GM19324 (cell line): ENCODE results near the gene STX4.
"Not testable (repeated sequence)": the region's sequence is repeated elsewhere in the genome, so short reads cannot be mapped to it uniquely, and the experiment has no call there.

Experiments used
- ATAC-seq: cut with Tn5 transposase; IDR thresholded peaks from one replicate; pipeline ENCODE4 v1.9.1; 2021; ENCODE audit warnings: mild to moderate bottlenecking, moderate library complexity; ENCODE audit not compliant: unreplicated experiment, low FRiP score

Gene STX4

GRCh38 chr16:30997725-30998711 lies 35.3 kb upstream of the STX4 start:
- ATAC-seq: no peak

DNA sequence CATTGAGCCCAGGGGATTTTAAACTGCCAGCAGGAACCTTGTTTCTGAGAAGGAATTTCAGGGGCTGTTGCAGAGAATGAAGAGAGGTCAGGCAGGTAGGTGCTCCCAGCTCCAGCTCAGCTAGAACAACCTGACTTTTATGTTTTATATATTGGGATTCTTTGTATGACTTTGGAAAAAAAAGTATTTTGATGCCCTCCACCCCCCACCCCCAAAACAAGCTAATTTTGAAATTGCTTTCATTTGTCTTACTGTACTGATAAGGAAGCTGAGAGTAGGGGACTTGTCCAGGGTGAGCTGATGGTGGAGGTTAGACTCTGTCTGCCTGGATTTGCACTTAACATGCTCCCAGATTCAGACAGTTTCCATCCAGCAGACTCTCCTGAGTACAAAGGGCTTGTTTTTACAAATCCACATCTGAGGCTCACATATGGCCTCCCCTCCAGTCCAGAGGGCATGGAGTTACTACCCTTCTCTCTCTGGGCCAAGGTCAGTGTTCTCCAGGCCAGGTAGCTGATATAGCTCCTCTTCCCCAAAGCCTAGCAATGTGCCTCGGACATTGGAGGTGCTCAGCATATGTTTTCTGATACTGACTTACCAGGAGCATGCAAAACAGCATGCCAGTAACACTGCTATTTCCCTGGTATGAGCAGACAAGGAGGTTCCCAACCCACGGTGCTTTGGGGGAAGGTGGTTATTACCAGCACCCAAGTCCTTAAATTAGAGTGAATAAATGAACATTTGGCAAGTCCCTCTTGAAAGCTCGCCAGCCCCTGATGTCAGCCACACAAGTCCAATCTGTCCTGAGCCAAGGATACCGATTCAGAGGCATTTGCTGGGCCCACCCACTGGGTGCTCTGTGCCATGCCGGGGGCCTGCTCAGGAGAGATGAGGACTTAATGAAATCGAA lies 34.3 kb upstream of the STX4 start:
- no peak for ATAC-seq

DNA sequence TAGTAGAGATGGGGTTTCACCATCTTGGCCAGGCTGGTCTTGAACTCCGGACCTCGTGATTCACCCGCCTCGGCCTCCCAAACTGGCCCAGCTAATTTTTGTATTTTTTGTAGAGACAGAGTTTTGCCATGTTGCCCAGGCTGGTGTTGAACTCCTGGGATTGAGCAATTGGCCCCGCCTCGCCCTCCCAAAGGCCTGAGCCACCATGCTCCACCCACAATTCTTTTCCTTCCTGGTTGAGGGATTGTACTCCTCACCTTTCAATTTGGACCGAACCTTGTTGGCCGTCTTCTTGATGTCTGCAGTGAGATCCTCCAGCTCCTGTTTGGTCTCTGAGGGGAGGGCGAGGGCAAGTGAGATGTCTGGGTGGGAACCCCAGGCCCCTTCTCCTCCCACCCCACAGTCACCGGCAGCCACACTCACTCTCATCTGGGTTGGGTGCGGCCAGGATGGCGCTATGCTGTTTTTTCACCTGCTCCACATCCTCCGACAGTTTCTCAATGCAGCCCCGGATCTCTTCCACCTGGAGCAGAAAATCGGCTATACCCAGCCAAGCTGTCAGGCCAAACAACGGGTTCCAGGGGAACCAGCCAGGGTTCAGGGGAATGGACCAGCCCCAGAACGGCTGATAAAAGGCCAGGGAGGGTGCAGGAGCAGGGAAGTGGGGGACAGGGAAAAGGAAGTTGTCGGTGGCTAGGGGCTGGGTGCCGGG lies 32.5 kb upstream of the STX4 start:
- ATAC-seq: no peak

- ATAC-seq: no peak
Observed at GRCh38 chr16:31001507-31002249, 31.7 kb upstream of the STX4 start.

- no peak for ATAC-seq
Observed at GRCh38 chr16:31002250-31002700, 31.1 kb upstream of the STX4 start.

DNA sequence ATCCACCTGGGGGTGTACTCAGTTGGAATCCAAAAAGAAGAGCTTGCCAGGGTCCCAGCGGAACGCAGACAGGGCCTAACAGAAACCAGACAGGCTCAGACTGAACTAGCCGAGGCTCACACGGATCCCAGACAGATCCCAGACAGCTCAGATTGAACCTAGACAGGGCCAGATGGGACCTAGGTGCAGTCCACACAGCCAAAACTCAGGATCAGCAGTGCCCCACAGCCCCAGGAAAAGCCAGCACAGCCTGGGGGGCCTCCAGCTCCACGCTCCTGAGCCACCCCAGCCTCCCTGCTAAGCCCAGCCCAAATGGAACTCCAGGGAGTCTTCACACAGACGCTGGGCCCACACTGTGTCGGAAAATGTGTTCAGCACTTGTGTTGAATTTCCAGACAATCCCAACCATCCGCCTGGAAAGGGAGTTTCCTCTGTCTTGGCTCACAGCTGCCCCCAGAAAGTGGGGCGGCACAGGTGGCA lies 30.5 kb upstream of the STX4 start:
- no peak for ATAC-seq

- no peak for ATAC-seq
Observed at GRCh38 chr16:31003744-31004143, 29.6 kb upstream of the STX4 start.

DNA sequence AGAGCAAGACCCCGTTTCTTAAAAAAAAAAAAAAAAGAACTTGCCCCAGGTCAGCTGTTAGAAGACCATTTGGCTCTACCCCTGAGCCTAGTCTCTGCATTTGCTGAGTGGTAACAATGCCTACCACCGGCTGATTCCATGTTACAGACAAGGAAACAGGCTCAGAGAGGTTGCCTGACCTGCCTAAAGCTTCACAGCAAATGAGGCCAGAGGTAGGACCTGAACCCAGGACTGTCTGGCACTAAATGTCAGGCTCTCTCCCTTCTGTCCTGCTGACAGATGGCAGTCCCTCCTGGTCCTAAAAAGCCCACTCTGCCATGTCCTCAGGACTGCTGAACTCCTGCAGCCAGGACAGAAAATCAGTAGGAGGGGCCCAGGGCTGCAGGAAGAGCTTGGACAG lies 28.7 kb upstream of the STX4 start:
- no peak for ATAC-seq

GRCh38 chr16:31005350-31006085 lies 27.8 kb upstream of the STX4 start:
- no peak for ATAC-seq

- no peak for ATAC-seq
Observed at GRCh38 chr16:31006086-31006385, 27.3 kb upstream of the STX4 start.

GRCh38 chr16:31006589-31006988 lies 26.8 kb upstream of the STX4 start:
- ATAC-seq: no peak

GRCh38 chr16:31007684-31008083 lies 25.7 kb upstream of the STX4 start:
- ATAC-seq: no peak

DNA sequence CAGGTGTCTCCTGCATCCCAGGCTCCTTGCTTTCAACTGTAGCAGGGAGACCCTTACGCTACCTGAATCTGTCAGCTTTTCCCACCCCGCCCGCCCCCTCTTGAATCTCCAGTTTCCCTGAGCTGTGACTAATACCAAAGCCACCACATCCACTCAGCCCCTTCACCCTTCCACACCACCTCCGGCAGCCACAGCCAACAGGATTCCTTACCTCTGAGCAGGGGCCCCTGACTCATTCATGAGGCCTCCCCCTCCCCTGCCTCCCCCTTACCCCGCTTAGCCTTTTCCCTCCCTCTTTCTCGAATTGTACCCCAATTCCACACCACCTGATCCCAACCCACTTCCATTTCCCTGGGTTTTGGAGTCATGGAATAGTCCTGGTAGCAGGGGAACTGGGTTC lies 25.2 kb upstream of the STX4 start:
- ATAC-seq: no peak

DNA sequence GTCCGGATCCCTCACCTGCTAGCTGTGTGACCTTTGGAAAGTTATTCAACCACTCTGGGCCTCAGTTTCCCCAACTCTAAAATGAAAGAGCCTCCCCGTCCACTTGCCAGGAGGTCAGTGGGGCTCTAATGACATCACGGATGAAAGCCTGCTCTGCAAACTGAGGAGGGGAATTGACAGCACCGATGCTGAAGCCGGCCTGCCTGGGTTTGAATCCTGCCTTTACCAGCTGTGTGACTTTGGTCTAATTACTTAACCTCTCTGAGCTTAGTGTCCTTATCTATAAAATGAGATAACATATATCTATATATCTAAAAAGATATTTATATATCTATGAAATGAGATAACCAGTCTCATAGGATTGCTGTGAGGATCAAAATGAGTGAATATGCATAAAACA lies 24.8 kb upstream of the STX4 start:
- no peak for ATAC-seq

- no peak for ATAC-seq
Observed at GRCh38 chr16:31009120-31009519, 24.2 kb upstream of the STX4 start.

DNA sequence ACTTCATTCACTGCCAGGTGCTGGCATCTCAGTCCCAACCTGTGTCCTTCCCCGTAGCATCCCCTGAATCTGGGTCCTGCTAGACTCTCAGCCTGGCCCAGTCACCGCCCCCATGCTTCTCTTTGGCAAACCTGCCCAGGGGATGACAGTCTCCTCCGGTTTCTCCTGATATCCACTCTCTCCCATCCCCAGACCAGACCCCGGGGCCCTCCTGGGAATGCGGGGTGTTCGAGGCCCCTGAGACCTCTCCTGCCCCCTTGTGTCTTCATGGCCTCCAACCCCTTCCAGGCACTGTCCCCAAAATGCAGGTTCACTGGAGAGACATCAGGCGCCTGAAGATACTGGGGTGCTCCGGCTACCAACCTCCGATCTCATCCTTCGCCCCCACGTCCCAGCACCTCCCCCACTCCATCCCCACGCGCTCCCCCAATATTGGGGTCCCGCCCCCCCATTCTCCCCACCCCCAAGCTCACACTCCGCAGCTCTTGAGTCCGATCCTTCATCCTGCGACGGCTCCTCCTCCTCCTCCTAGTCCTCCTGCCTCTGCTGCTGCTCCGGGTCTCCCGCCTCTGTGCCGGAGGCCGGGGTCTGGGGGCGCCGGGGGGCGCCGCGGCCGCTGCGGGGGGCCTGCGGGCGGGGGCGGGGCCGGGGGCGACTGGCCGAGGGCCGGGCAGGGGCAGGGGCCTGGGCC lies 23.3 kb upstream of the STX4 start:
- no peak for ATAC-seq

DNA sequence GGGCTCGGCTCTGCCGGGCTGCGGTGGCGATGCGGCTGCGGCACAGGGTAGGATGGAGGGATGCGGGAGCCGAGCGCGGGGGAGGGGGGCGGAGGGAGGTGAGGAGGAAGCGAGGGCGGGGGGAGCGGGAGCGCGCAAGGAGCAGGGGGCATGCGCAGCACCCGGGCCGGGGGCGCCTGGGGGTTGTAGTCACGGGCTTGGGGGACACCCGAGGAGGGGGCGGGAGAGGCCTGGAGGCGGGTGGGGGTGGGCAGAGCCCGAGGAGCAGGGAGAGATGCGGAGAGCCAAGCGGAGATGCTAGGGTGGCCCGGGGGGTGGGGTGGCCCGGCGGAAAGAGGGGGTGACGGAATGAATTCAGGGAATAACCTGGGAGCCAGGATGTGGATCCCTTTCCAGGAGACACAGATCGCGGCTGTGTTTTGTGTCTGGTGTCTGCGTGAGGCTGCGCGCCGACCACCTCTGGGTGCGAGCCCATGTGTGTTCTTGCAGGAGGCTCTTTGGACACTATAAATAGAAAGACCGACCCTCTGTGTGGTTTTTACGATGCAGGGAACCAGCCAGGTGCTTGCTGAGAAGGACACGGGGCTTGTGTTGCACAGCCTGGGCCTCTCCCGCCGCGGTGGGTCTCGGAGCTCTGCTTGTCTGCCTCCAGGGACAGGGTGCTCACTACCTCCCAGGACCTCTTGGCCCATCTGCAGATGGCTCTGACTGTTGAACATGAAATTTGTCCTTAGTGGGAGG lies 22.6 kb upstream of the STX4 start, which contains the start of gene STX1B:
Gene STX1B, minus strand, starts transcription at position 54 of the 741 bp plus-strand sequence. CDS start 242 bp downstream, outside the sequence.
- ATAC-seq: no peak

- not testable (repeated sequence) for ATAC-seq
Observed at GRCh38 chr16:31011815-31012214, 21.5 kb upstream of the STX4 start.
